Measurements from ENCODE around the gene MGAT3.

GRCh38 chr22:39463277-39463676, 6.5 kb downstream of the MGAT3 start:
- no peak for TF ChIP-seq CTCF (conservative IDR thresholded peaks at IDR 0.05 in 1 of 2, IDR thresholded peaks at IDR 0.05 in 1 of 2; ENCODE audit: extremely low read depth in 1 of 2, insufficient read depth in 1 of 2, low read depth in 1 of 2, low read length in 2 of 2)
- TF ChIP-seq EZH2 (IDR thresholded peaks at IDR 0.05; ENCODE audit: borderline replicate concordance, low read length): no peak

All from mammary epithelial cell (primary cell).